GM18867 (cell line): ENCODE results near the gene PSMD12.
"Not testable (repeated sequence)": the region's sequence is repeated elsewhere in the genome, so short reads cannot be mapped to it uniquely, and the experiment has no call there.

ENCODE experiments used
- ATAC-seq: cut with Tn5 transposase; IDR thresholded peaks from one replicate; pipeline ENCODE4 v1.9.1; 2021; ENCODE audit warnings: mild to moderate bottlenecking, moderate library complexity; ENCODE audit not compliant: unreplicated experiment

PSMD12 gene

GRCh38 chr17:67359960-67360791, 6.2 kb downstream of the PSMD12 start:
- ATAC-seq, result no peak

GRCh38 chr17:67358612-67359011, 7.8 kb downstream of the PSMD12 start:
- no peak for ATAC-seq

DNA sequence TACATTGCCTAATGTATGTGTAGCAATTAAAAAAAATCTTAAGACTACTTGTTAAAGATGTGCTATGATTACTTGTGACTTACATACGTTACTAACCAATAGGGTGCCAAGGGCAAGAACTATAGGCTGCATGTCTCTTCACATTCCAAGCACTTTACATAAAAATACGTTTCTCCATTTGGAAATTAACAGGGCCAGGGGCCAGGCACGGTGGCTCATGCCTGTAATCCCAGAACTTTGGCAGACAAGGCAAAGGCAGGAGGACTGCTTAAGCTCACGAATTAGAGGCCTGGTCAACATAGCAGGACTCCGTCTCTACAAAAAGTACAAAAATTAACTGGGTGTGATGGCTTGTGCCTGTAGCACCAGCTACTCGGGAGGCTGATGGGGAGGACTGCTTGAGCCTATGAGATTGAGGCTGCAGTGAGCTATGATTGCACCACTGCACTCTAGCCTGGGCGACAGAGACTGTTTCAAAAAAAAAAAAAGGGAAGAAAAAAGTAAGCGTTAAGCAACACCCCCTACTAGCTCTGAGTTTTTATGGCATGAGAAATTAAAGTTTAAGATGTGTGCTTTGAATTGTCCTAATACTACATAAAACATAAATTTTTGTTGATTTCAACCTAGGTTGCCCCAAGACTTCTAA, 12.3 kb downstream of the PSMD12 start:
- ATAC-seq, result no peak

- no peak for ATAC-seq
Measured at GRCh38 chr17:67353161-67353560, 13.2 kb downstream of the PSMD12 start.

GRCh38 chr17:67349420-67349819, 17.0 kb downstream of the PSMD12 start:
- ATAC-seq, result no peak

- ATAC-seq, result no peak
Measured at GRCh38 chr17:67347826-67348225, 18.6 kb downstream of the PSMD12 start.

- ATAC-seq, result no peak
Measured at GRCh38 chr17:67343237-67343636, 23.1 kb downstream of the PSMD12 start.

DNA sequence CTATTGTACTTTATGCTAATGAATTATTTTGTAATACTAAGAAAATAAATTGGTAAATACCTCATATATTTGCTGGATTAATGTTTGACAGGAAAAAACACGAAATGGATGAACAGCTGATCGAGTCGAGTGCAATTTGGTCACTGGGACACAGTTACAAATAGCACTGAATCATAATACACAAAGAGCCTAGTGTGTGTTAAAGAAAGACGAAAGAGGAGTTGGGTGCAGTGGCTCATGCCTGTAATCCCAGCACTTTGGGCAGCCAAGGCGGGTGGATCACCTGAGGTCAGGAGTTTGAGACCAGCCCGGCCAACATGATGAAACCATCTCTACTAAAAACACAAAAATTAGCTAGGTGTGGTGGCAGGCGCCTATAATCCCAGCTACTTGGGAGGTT, 28.0 kb downstream of the PSMD12 start:
- ATAC-seq, result not testable (repeated sequence)

GRCh38 chr17:67336859-67337258, 29.5 kb downstream of the PSMD12 start:
- no peak for ATAC-seq

GRCh38 chr17:67335245-67335835, 31.0 kb downstream of the PSMD12 start:
- ATAC-seq, result no peak

GRCh38 chr17:67332162-67332508, 34.2 kb downstream of the PSMD12 start:
- not testable (repeated sequence) for ATAC-seq

DNA sequence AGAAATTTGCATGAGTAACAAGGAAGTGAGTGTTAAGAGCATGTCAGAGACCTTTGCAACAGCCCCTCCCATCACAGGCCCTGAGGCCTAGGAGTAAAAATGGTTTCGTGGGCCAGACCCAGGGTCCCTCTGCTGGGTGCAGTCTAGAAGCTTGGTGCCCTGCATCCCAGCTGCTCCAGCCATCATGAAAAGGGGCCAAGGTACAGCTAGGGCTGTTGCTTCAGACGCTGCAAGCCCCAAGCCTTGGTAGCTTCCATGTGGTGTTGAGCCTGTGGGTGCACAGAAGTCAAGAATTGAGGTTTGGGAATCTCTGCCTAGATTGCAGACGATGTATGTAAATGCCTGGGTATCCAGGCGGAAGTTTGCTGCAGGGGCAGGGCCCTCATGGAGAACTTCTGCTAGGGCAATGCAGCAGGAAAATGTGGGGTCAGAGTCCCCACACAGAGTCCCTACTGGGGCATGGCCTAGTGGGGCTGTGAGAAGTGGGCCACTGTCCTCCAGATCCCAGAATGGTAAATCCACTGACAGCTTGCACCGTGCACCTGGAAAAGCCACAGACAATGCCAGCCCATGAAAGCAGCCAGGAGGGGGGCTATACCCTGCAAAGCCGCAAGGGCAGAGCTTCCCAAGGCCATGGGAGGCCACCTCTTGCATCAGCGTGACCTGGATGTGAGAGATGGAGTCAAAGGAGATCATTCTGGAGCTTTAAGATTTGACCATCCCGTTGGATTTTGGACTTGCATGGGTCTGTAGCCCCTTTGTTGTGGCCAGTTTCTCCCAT, 34.8 kb downstream of the PSMD12 start:
- ATAC-seq, result not testable (repeated sequence)

- ATAC-seq, result no peak
Measured at GRCh38 chr17:67328026-67328425, 38.4 kb downstream of the PSMD12 start.

- not testable (repeated sequence) for ATAC-seq
Measured at GRCh38 chr17:67326959-67327745, 39.2 kb downstream of the PSMD12 start.

DNA sequence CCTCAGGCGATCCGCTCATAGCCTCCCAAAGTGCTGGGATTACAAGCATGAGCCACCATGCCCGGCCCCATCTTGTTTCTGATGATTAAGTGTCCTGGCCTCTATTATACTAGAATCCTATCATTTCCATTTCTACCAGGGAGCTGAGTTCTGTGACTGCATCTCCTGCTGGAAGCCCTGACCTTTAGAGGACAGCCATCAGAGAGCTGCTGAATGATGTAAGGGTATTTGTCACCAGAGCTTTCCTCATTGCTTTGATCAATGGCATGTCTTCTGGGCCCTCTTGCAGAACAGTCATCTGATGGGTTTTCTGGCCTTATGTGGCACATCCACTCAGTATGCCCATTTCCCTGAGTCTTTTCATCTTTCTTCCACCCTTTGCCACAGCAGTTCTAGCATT, 39.9 kb downstream of the PSMD12 start:
- no peak for ATAC-seq

DNA sequence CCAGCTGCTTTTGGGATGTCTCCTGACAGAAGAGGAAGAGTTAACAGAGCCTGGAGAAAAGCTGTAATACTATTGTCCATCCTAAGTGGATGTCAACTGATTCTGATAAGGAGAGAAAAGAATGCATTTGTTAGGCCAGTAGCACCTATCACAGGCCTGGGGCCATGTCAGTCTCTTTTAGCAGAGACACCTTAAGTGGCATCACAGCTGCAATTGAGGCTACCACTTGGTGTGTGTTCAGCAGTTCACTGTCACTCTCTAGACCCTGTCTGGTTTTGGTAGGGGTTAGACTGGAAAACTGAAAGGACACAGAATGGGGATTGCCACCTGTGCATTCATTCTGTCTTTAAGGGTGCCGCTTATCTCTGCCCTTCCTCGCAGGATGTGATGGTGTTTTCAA, 42.0 kb downstream of the PSMD12 start:
- no peak for ATAC-seq

DNA sequence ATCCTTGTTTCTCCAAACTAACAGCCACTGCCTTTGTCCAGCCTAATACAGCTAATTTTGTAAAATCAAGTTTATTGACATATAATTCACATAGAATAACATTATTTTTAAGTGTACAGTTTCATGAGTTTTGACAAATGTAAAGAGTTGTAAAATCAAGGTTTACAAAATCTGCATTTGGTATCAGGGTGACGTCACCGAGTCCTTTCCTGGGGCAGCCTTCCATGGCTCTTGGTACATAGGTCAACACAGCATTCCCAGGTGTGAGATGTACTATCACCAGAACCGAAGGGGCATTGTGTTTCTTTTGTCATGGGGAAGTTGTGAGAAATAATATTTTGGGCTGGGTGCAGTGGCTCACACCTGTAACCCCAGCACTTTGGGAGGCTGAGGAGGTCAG, 42.9 kb downstream of the PSMD12 start:
- ATAC-seq, result no peak

DNA sequence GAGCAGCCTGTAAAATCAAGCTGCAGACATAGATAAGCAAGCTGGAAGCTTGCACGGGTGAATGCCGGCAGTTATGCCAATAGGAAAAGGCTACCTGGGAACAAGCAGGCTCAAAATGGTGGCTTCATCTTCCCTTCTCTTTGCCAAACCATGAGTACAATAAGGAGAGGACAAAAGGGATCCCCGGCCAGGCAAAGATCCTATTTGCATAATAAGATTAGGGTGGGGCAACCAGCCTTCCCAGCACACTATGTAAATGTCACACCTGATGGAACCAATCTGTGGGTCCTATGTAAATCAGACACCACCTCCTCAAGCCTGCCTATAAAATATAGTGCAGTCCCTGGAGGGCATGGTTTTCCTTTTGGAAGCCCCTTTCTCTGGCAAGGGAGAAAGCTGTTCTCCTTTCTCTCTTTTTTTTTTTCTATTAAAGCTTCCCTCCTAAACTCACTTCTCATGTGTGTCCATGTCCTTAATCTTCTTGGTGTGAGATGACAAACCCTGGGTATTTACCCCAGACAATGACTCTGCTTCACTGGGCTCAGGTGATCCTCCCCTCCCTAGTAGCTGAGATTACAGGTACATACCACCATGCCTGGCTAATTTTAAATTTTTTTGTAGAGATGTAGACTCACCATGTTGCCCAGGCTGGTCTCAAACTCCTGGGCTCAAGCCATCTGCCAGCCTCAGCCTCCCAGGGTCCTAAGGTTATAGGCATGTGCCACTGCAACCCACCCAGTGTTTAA, 44.2 kb downstream of the PSMD12 start:
- no peak for ATAC-seq

DNA sequence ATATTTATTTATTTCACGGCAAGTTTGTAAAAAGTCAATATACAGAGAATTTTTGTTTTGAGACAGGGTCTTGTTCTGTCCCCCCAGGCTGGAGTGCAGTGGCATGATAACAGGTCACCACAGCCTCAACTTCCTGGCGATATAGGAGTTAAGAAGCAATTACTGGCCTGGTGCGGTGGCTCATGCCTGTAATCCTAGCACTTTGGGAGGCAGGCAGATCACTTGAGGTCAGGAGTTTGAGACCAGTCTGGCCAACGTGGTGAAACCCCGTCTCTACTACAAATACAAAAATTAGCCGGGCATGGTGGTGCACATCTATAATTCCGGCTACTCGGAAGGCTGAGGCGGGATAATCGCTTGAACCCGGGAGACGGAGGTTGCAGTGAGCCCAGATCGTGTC, 44.9 kb downstream of the PSMD12 start:
- ATAC-seq, result not testable (repeated sequence)

- no peak for ATAC-seq
Measured at GRCh38 chr17:67316781-67317180, 49.6 kb downstream of the PSMD12 start.
